GM21737 (cell line): Measurements from ENCODE around the gene ADAMTS2.

ENCODE experiments used
- ATAC-seq: cut with Tn5 transposase; IDR thresholded peaks from one replicate; pipeline ENCODE4 v1.9.1; 2021; ENCODE audit warnings: mild to moderate bottlenecking, moderate library complexity; ENCODE audit not compliant: unreplicated experiment

The ADAMTS2 gene

GRCh38 chr5:179269781-179270543 lies 75.3 kb downstream of the ADAMTS2 start:
- no peak for ATAC-seq

DNA sequence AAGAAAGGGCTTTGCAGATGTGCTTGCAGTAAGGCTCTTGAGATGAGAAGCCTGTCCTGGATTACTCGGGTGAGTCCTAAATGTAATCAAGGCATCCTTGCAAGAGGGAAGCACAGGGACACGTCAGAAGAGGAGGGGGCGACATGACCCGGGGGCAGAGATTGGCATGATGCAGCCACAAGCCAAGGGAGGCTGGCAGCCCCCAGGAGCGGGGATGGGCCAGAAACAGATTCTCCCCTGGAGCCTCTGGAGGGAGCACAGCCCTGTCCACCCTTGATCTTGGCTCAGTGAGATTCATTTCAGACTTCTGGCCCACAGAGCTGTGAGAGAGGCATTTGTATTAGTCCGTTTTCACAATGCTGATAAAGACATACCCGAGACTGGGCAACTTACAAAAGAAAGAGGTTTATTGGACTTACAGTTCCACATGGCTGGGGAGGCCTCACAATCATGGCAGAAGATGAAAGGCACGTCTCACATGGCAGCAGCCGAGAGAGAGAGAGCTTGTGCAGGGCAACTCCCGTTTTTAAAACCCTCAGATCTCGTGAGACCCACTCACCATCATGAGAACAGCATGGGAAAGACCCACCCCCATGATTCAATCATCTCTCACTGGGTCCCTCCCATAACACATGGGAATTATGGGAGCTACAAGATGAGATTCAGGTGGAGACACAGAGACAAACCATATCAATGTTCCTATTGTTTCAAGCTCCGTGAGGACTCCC lies 76.1 kb downstream of the ADAMTS2 start:
- ATAC-seq: no peak

GRCh38 chr5:179268399-179268952 lies 76.8 kb downstream of the ADAMTS2 start:
- ATAC-seq: no peak

GRCh38 chr5:179267671-179268083 lies 77.6 kb downstream of the ADAMTS2 start:
- ATAC-seq: no peak

- no peak for ATAC-seq
Observed at GRCh38 chr5:179267071-179267670, 78.1 kb downstream of the ADAMTS2 start.

DNA sequence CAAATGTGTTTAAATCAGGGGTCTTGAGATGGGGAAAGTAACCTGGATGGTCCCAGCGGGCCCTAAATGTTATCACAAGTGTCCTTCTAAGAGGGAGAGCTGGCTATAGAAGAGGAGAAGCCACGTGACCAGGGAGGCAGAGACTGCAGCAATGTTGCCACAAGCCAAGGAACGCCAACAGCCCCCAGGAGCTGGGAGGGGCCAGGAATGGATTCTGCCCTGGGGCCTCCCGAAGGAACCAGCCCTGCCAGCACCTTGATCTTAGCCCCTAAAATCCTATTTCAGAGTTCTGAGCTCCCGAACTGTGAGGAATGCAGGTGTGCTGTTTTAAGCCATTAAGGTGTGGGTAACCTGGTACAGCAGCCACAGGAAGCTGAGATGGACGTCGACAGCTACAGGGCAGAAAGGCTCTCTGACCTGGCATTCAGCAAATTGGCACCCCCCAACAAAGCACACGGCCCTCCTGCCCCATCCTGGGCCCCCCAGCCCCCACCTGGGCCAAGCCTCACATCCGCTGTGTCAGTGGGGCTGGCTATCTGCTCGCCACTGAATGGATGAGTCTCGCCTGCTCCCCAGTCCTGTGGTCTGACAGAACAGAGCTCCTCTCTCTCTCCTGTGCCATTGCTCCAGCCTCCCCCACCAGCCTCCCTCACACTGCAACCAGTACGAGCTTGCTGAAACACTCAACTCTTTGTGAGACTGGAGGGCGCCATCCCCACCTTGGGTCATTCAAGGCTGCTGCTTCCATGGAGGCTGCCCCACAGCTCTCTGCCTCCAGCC lies 78.8 kb downstream of the ADAMTS2 start:
- no peak for ATAC-seq

DNA sequence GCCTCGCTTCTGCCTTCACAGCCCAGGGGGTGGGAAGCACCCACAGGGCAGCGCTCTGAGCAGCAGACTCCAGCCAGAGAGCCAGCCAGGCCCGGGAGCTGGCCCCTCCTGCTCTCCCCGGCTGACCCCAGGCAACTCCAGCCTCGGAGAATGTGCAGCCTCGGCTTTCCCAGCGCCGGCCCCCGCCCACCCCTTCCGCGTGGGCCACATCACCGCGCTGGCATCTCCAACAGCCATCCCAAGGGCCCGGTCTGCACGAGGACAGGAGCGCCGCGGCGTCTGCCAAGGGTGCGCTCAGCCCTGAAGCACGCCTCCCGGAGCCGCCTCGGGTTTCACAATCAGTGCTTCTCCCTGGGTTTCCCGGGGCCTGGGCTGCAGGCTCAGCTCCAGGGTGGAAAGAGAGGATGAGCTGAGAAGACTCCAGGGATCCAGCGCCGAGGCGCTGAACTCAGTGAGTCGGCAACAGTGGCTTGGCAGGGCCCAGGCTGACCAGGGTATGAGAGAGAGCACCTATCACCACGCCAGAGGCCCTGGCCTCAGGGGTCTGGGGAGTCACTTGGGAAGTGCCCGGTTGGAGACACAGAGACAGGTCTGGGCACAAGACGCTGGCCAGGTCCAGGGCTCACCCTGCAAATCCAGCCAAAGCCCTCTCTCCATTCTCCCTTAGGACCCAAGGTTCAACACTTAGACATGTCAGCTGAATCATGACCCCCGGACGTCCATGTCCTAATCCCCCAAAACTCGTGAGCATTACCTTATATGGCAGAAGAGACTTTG lies 79.6 kb downstream of the ADAMTS2 start:
- ATAC-seq: no peak

DNA sequence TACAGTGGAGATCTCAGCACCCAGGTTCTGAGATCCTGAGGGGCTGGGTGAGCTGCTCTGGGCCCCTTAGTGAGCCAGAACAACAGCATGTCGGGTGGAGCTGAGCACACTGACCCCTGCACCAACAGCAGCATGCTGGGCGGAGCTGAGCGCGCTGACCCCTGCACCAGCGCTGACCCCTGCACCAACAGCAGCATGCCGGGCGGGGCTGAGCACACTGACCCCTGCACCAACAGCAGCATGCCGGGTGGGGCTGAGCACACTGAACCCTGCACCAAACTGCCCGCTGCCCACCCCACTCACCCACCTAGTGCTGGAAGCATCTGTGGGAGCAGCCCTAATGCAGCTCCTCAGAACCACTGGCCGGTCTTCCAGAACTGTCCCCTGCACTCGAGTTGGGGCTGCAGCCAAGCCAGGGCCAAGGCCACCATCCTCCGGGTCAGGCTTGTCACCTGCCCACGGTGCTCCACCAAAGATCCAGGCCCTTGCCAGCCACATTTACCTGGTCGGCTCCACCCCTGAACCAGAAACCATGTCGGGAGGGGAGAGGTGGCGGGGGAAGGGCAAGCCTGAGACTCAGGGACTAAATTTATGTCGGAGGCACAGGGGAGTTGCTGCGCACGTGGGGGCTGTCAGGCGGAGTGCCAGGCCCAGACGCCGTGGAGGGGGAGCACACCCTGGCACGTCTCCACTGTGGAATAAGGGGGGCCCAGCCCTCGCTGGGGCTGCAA lies 80.3 kb downstream of the ADAMTS2 start:
- no peak for ATAC-seq

DNA sequence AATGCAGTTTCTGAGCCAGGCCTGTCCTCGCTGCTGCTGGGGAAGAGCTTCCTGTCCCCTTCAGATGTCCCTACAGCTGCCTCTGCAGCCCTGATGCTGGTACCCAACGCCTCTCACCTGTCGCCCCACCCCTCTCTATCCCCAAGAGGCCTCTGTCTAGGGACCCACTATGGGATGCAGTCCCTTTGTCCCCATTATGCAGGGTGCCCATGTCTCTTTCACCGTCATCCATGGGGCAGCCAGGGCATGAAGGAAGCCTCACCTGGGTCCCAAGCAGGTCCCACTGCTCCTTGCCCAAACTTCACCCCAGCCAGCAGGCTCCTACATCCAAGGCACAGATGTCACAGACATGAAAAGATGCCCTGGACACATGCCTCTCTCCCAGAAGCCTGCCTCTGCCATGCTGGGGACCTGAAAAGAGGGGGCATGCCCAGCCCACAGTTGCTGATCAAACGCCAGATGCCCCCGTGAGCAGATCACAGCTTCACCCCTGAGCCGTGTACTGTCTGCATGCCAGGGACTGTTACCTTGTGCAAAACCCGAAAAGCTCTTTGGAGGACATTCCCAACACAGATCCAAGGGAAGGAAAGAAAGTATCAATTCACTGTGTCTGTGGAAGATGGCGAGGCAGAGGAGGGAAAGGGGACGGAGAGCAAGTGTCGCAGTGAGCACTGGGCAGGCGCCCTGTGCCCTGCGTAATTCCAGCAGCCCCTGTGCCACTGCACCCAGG lies 81.0 kb downstream of the ADAMTS2 start:
- no peak for ATAC-seq

- ATAC-seq: no peak
Observed at GRCh38 chr5:179263391-179264052, 81.7 kb downstream of the ADAMTS2 start.

DNA sequence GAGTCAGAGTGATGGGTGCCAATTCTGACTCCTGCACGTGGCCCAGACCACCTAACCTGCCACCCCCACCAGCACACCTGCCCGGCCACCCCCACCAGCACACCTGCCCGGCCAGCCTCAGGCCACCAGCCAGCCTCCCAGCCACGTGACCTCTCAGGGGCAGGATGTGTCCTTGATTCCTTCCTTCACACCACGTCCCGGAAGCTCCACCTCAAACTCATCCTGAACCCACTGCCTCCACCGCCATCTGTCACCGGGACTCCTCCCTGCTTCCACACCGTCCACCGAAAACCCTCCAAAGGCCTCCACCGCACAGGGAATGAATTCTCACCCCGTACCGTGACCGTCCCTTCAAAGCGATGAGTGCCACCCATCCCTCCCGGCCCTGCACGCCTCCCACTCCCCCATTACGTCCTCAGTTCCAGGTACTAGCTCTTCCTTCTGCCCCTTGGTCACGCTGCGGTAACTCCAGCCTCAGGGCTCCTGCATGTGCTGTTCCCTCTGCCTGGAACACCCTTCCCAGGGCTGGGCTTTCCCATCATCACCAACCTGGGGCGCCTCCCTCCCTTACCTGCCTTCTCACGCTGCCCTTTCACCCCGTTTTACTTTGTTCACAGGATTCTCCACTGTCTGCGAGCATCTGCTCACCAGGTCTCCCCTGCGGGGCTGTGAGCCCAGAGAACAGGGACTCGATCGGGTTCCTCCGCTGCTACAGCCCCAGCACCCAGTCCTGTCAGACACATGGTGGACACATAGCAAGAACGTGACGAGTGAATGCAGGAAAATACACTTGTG lies 82.9 kb downstream of the ADAMTS2 start:
- no peak for ATAC-seq

DNA sequence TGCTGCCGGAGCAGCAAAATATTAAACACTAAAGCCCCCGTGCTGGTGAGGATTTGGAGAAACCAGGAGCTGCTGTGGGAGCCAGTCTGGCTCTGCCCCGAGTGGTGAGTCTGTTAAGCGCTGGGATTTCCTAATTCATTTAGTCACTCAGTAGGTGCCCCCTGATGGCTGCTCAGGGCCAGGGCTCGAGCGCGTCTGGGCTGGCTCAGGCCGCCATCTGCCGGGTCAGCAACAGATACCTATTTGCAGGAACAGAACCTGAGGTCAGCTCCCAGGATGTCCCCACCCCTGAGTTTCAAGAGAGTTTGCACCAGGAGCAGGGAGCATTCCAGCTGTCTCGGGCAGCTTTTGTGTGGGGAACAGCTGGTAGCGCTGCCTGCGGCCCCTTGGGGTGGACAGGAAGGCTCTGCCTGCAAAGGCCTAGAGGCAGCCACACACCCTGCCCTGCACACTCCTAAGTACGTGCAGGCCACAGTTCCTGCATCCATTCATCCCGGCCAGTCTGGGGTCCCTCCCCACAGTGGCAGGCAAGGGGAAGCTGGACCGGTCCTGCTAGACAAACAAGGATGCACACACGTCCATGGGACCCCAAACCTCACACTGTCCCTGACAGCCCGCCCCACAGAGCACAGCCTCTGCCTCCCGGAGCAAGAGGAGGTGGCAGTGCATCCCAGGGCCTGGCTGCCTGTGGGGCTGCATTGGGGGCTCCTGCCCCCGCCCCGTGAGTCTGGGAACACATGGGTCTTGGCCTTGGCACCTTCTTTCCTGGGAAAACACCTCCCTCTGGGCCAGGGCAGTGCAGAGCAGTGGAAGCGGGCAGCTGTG lies 83.7 kb downstream of the ADAMTS2 start:
- no peak for ATAC-seq

DNA sequence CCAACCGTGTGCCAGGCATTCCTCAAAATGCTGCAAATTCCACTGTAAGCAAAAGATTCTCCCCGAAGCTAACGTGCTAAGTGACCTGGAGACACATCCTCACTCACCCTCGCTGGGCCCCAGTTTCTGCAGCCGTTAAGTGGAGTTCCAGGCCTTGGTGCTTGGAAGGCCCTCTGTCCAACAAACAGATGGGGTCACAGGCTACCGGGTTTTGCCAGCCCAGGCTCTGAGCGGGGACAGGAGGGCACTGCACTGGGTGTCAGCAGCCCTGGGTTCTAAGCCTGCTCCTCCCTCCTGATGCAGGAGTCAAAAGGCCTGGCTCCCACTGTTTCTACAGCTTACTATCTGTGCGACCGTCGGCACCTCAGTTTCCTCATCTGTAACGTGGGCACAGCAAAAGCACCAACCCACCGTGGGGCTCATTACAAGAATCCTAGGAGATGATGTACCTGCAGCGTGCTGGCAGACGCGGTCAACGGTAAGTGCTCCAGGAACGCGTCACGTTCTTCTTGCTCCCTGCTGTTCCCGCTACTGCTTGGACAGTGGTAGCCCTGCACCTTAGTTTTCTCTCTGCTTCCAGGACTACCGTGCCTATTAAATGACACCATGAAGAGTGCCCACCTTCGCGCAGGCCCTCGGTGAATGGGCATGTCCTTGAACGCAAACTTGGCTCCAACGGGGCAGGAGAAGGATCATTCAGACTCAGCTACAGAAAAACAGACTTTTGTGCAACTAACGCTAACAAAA lies 84.8 kb downstream of the ADAMTS2 start:
- ATAC-seq: no peak

GRCh38 chr5:179259731-179260323 lies 85.4 kb downstream of the ADAMTS2 start:
- ATAC-seq: no peak

DNA sequence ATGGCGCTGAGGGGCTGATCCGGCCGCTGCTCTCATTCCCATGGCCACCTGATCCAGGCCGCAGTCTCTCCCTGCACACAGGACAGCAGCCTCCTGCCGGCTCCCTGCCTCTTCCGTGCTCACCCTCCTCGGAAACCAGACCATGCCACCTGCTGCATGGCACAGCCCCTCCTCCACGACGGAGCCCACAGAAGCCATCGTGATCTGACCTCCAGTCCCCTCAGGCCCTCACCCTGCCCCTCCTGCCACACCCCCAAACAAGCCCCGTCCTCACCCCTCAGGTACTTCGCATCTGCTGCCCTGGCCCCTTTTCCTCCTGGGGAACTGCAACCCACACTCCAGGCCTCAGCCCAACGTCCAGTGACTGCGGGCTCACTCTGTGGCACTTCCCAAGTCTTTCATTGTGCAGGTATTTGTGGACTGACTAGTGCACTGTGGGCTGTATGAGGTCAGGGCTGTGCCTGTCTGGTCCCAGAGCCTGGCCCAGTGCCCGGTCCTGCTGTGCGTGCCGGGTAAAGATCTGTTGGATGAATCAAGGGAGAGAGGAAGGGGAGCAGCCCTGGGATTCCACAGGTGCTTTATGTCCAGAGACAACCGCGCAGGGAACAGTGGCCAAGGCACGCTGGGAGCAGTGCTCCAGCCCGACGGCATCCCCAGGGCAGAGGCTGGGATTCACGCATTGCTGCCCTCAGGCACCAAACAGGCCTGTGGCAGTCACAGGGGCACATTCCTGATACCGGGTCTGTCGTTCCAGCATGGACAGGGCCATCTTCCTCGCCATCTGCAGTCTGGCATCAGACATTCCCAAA lies 86.1 kb downstream of the ADAMTS2 start:
- ATAC-seq: no peak
